NCI-H82 (cell line): ENCODE data around the gene FOXC2.

Source experiments
- DNase-seq: peaks from one replicate; lab custom pipeline; 2025; lab: John Stamatoyannopoulos, UW

FOXC2 gene

DNA sequence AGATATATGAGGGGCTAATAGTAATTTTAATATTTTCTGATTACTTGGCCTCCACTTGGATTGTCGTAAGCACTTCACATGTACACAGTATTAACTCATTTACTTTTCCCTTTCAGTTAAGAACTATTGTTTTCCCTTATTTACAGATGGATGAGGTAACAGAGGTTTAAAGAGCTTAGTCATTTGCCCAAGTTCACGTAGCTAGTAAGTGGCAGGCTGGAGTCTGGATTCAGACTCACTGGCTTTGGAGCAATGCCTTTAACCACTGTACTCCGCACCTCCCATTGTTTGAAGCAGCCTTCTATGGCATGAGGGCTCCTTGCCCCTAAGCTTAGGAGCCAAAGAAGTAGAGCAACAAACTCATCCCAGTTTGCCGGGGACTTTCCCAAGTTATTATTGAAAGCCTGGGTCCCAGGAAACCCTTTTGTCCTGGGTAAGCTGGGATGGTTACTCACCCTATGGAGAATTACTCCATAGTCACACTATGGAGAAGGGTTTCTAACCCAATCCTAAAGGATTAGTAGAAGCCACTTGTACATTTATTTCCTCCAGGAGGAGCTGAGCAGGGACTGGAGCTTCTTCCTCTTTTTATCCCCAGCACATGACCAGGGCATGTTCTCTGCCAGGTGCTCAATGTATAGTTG is 24.0 kb downstream of the FOXC2 start:
- DNase-seq = no peak

DNA sequence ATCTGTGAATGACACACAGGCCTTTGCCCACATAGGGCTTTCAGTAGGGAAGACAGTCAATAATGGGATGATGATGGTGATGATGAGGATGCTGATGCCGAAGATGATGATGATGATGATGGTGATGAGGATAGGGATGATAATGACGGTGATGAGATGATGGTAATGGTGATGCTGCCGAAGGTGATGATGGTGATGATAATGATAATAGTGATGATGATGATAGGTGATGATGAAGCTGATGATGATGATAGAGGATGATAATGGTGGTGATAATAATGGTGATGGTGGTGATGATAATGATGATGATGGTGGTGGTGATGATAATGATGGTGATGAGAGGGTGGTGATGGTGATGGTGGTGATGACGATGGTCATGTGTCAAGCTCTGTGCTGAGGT is 24.6 kb downstream of the FOXC2 start:
- DNase-seq = no peak

DNA sequence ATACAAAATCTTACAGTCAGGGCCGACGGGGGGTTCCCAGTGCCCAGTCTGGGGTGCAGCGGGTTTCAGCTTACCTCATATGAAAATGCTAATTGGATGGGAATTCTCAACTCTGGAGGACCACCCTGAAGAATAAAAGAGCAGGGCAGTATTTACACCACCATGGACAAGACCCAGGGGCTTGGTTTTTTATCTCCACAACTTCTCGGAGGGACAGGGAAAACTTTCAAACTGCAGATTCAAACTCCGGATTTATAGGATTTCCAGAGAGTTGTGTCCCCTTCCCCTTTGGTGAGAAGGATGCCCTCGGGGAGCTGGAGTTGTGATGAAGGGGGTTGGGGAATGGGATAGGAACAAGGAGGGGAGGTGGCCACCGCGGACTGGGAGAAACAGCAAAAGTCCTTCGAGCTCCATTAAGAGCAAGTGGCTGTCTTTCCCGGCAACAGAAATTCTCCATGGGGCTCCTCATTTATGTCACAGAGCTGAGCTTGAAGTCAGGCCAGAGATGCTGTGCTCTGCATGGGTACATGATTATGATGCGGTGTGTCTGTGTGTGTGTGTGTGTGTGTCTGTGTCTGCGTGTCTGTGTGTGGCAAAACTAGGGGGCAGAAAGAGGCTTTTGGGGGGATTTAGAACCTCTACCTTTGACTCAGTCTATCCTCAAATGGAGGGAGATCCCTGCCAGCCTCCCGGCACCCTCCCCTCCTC is 27.4 kb downstream of the FOXC2 start:
- DNase-seq = no peak

DNA sequence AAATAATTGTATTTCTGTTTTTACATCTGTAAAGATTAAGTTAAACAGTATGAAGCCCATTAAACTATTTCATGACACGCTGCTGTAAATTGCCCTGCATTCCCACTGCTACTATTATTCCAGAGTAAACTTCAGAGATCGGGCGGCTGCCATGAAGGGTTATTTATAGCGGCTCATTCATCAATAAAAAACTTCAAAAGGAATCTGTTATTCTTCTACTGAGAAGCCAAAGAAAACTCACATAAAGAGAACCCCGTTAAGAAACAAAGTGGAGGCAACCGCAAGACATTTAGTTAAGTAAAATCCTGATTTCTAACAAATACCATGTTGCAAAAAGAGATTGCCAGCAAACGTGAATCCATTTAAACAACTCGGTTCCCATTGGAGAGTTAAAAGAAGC is 28.1 kb downstream of the FOXC2 start:
- DNase-seq = no peak

DNA sequence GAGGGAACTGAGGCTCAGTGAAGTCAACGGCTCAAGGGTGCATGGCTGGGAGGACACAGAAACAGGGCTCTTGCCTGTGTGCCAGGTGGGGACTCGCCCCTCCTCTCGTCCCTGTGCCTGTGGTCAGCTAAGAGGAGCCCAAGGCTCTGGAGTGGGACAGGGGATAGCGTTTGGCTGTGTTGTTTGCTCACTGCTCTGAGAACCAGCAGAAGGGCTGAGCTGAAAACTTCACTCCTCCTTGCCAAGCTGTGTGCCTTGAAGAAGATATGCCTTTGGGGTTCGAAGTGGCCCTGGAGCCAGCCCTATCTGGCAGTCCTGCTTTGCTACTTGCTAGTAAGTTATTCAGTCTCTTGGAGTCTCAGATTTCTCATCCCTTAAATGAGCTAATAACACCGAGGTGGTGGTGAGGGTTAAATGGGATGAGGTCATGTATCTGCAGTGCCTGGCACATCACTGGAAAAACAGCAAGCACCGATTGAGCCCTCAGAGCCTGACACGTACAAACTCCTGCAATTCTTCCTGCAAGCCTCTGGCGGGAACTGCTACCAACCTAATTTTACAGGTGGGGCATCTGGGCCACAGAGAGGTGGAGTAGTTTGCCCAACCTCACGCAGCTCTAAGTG is 29.5 kb downstream of the FOXC2 start:
- DNase-seq = no peak

DNA sequence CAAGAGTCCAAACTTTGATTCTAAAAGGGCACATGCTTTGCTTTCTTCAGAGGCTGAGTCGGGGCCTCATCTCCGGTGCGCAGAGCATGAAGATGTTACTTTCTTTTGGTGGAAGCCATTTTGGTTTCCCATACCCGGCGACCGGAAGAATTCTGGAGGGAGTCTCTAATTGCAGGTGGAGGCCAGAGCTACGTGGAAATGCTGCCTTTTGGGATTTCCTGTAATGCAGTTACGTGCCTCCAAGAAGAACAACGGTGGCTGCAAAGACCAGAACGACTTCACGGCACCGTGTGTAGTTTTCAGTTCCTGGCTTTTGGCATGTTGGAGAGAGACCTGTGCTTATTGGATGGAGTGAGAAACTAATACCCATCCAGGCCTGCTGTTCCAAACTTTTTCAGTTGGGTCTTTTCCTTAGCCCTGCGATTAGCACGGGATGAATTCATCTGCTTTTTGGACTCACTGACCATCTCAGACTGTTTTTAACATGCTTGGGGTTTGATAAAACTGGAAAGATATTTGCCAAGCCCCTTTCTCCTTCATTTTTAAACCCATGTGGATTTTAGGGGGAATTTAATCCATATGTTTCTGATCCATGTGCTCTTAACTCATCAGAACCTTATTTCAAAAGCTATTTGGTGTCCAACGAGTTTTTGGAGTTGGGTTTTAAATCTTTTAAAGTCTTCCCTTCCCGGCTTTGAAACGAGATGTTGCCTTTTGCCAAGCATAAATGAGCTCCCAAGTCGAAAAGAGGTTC is 30.7 kb downstream of the FOXC2 start:
- no peak for DNase-seq

DNA sequence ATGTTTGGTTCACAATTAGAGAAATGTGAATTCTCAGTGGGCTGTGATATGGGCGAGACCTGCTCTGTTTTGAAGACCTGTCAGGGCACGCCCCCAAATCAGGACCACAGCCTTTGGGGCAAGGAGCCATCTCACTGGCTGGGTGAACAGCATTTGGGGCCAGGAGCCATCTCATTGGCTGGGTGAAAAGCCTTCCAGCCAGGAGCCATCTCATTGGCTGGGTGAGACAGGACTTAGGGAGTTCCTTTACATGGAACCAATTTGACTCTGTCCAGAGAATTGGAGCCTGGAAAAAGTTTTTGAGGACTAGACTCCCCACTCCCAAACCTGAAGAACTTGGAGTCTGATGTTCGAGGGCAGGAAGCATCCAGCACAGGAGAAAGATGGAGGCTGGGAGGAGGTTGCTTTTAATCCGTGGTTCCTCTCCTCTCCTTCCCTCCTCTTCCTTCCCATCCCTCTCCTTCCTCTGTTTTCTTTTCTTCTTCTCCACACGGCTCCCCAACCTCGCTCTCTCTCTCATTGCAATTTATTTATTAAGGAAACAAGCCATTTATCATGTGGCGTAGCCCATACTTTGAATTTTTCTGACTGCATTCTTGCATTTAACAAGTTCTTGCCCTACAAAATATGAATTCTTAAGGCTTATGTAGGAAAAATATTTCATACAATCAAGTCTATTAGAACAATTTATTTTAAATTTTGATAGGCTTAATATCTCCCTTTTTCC is 31.4 kb downstream of the FOXC2 start:
- DNase-seq = no peak

DNA sequence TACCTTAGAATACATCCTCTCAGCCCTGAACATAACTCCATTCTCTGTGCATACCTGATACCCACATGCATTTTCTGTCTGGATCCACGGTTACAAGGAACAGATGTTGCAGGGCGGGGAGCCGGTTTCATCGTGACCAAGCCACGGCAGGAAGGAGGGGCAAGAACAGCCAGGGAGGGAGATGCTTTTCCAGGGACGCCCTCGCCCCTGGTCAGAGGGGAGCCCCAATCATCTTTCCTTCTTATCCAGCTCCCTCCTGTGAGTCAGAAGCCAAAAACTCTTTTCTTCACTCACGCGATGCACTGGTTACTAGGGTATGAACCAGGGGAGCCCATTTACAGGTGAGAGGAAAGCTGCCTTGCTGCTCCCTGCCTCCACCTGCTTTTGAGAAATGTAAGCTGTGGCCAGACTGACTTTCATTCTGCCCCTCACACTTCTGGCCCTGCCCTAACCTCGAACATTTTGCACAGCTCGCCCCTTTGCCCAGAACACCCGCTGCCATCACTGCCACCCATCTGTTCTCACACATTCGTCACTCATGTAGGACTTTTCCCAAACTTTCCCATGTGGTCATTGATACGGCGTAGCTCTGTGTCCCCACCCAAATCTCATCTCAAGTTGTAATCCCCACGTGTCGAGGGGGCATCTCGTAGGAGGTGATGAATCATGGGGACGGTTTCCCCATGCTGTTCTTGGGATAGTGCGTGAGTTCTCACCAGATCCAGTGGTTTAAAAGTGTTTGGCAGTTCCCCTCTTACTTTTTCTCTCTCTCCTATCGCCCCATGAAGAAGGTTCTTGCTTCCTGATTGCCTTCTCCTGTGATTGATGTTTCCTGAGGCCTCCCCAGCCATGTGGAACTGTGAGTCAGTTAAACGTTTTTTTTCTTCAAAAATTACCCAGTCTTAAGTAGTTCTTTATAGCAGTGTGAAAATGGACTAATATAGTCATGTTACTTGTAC is 32.3 kb downstream of the FOXC2 start:
- no peak for DNase-seq

DNA sequence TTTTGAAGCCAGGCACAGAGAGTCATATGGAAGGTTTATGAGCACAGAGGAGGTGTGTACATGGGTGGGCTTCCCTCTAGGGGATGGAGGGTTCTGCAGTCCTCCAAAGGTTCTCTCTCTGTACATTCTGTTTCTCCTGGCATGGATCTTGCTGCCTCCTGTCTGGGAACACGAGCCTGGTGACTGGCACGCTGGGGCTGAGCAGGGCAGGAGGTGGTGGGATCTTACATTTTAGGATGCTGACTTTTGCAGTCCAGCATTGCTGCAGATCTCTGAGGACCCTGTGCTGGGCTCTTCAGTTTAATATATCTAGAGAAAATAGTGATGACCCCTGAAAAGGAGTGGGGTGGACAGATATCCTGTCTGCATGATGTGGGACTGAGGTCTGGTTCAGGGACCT is 34.7 kb downstream of the FOXC2 start:
- DNase-seq = no peak

DNA sequence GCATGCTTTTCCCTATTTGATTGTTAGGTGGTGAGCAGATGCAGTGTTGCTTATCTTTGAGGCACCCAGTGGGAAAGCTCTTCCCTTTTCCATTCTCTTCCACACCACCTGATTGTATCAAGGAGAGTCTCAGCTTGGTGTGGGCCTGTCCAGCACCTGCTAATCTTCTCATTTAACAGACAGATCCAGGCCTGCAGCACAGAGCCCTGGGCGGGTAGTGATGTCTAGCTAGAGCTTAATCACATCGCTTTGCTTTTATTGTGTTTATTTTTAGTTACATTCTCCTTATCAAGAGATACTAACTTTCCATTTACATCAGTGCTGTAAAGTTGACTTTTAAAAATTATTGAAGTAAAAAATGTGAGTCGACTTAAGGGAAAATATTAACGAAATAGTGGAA is 35.9 kb downstream of the FOXC2 start:
- DNase-seq = no peak

DNA sequence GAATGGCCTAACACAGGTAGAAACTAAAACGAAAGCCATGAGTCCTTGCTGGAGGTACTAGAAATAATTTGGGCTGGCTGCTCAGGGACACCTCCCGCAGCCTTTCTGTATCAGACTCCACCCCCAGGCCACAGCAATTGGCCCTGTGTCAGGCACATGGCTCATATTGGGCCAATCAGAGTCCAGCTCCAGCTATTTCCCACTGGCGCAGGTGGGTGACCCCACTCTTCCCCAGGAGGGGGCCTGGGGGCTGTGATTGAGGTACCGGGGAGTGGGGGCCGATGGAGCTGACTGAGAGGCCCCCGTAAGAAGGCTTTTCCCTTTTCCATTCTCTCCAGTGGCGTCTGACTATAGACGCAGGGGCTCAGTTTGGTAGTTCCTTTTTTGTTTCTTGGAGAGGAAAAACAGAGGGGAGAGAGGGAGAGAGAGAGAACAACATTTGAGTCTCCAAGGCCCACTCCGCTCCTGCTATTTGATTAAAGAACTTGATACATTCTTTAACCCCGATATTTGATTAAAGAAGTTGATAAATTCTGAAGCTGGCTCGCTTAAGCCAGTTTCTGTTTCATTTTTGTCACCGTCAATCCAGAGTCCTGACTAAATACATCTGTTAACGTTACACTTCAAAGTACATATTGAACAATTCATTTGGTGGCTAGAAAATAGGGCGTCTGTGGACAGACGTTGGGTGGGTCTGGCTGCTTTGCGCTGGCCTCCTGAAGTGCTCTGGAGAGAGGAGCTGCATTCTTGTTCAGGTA is 38.0 kb downstream of the FOXC2 start:
- DNase-seq = no peak

DNA sequence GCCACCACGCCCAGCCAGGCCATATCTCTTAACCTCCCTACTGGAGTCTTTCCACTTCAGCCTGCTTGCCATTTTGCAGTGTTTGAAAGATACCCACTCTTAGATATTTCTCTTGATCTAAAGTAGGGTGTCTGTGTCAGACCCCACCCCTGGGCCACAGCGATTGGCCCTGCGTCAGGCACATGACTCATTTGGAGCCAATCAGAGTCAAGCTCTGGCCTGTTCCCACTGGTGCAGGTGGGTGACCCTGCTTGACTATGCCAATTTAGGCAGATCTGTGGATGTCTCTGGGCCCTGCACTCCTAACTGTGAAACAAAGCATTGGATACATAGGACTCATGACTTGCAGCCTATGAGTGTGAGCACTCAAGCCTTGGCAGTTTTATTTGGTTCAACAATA is 39.3 kb downstream of the FOXC2 start:
- DNase-seq = no peak

DNA sequence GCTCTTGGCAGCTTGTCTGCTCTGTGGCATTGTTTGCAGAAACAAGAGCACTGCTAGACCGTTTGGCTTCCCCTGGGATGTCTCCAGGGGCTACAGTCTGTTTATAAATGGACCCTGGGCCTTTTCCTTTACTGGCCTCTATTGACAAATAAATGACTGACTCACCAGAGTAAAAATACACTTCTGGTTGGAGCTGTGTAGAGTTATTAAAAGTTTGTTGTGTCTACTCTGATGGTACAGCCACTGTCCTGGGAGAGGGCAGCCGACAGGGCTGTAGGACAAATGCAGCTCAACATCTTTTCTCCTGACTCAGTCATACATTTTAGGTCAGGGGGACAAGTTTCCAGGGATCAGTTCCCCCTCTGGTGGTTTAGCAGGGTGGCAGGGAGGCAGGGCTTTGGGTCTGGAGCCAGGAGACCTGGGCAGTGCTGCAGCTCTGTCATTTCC is 41.7 kb downstream of the FOXC2 start:
- DNase-seq = no peak

DNA sequence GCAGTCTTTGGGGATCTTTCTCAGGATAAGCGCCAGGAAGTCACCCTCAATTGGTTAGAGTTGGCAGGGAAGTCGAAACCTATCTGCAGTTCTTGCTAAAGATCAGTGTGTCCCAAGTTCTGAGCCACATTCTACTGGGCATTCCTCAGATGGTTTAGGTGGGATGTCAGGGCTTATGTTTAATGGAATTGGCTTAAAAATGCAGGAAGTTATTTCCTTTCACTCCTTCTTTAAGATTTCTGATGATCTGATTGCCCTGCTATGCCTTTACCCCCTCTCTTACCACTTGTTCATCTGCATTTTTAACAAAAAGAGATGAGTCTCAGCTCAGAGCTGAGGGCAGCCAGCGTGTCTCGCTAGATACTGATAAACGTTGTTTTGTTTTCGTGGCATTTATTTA is 42.5 kb downstream of the FOXC2 start:
- DNase-seq = no peak

DNA sequence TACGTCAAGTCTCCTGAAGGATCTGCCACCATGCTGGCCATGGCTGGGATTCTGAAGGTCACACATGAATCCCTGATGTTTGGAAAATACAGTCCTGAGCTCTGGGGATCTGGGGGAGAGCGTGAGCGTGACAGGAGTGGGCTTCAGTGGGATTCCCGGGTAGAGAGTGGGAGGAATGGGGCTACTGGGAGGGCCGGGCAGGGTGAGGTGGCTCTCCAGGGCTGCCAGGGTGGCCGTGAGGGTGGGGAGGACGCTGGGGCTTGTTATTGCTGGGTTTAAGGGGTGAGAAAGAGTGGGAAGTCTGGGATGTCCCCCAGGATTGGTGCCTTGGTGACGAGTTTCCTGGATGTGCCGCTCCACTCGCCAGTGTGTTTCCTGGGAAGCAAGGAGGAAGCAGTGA is 43.0 kb downstream of the FOXC2 start:
- DNase-seq = no peak

DNA sequence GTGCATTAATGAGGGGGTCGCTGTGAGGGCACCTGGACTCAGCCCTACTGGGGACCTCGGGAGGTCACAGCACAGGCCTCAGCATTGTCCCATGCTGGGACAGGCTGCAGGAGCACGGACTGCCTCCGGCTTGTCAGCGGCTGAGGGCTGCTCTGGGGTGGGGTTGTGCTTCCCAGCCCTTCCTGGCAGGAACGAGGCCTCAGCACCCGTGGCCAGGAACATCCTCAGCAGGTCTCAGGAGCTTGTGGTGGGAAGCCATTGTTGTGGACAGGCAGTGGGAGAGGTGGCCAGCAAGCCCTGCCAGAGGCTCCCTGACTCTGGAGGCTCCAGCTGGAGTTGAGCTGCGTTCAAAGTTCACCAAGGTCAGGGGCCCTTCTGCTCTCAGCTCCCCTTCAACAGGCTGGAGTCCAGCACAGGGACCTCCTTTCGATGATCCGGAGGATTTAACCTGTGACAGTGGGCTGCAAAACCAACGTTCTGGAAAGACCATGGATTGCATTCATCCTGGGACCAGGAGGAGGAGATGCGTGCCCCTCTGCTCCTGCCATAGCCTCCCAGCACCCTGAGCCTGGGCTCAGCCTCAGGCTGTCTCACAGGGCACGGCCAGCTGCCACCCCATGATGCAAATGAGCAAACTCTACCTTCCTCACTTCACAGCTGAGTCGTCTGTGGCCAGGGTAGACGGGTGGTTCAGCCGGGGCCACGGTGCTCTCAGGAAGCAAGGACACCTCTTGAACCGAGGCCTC is 44.3 kb downstream of the FOXC2 start:
- no peak for DNase-seq

DNA sequence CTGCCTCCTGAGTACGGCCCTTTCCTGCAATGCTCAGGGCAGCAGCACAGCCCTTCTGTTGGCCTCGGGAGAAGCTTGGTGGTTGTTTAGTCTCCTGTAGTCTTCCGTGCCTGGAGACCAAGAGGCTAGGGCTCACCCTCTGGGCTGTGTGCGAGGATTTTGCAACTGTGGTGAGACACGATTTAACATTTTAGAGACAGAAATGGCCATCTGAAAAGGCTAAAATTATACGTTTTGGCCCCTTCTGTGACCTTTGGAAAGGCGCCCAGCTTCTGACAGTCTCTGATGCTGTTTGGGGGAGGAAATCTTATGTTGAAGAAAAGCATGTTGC is 44.9 kb downstream of the FOXC2 start:
- DNase-seq = no peak

DNA sequence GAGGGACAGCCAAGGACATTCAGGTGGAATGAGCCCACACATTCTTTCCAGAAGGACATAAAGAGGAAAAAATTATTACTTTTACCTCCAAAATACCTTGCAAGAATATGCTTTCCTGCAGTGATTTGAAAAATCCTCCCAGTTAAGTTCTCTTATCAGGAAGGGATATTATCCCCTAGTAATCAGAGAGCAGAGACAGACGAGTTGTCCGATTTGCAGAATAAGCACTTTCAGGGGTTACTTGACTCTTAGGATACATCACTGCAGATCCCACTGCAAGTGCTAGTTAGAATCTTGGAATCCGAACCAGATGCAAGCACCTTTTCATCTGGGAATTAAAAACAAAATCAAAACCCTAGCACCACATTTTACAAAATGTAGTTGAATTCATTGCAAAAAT is 45.3 kb downstream of the FOXC2 start:
- DNase-seq = no peak

DNA sequence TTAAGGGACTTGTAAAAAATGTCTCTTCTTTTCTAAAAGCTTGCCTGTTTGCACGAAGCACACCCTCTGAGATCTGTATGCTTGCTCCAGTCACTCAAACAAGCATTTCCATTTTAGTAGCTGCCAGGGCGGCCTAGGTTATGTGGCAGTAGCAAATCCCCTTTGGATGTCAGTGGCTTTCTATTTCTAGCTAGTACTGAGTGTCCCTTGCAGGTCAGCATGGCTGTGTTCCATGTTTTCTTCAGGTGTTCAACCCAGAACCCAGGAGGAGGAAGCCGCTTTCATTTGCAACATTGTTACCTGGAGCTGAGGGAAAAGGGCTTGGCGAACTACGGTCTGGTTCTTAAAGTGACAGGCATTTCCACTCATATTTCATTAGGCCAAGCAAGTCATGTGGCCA is 48.1 kb downstream of the FOXC2 start:
- no peak for DNase-seq

DNA sequence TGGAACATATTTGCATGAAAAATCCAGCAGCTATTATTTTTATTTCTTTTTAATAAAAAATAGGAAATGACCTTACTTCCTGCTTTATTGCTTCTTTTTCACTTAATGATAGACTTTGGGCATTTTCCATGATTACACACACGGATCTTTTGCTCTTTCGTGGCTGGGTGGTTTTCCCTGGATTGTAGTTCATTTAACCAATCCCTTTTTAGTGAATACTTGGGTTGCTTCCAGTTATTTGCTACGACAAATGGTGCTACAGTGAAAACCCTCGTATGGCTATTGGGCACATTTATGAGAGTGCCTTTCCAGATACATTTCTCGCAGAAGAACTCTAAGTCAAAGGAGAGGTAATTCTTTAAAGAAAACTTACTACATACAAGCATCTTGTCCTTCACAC is 50.3 kb downstream of the FOXC2 start:
- no peak for DNase-seq
